ENCODE results near the gene NLGN3.
A peak's percentile ranks its signal among the peaks of the same experiment; 100 is the strongest.

The NLGN3 gene

GRCh38 chrX:71144651-71145050 lies at the start of gene NLGN3:
Gene NLGN3, plus strand, starts transcription at chrX:71144841. Its CDS starts 2,909 bp downstream, at chrX:71147750.
- peak; percentile 14 for DNase-seq

- no peak for DNase-seq
Observed at GRCh38 chrX:71095033-71095432, 49.6 kb upstream of the NLGN3 start.

- peak; percentile 95 for DNase-seq
Observed at GRCh38 chrX:71095555-71095980, 49.1 kb upstream of the NLGN3 start, which contains the start of gene FOXO4. Gene FOXO4, plus strand, starts transcription at chrX:71095851. Its CDS starts 678 bp downstream, at chrX:71096529.

- no peak for DNase-seq
Observed at GRCh38 chrX:71095981-71096759, 48.5 kb upstream of the NLGN3 start.

DNA sequence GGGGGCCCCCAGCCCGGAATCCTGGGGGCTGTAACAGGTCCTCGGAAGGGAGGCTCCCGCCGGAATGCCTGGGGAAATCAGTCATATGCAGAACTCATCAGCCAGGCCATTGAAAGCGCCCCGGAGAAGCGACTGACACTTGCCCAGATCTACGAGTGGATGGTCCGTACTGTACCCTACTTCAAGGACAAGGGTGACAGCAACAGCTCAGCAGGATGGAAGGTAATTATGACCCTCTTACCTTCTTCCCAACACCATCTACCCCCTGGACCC lies 47.9 kb upstream of the NLGN3 start:
- no peak for DNase-seq

- DNase-seq: no peak
Observed at GRCh38 chrX:71098302-71098701, 46.3 kb upstream of the NLGN3 start.

DNA sequence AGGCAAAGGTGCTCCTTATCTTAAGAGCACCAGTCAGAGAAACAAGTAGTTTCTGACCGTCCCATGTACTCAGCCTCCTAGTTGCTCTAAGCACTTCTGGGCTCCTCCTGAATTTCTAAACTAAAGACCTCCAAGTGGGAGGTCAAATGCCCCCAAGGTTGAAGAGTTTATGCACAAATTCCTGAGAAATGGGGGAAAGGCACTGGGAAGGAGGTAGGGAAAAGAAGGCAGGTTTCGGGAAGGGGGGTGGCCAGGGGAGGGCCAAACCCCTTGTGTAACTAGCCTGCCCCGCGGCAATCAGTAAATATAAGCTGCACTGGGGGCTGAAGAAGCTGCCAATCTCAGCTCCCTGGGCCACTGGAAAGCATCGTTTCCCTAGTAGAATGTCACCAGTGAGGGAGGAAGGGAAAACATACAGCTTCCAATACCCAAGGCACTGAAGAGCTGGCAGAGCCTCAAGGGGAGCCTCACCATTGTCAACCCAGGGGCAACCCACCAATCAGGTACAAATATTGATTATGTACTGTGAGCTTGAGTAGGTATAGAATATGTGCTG lies 45.6 kb upstream of the NLGN3 start:
- no peak for DNase-seq

DNA sequence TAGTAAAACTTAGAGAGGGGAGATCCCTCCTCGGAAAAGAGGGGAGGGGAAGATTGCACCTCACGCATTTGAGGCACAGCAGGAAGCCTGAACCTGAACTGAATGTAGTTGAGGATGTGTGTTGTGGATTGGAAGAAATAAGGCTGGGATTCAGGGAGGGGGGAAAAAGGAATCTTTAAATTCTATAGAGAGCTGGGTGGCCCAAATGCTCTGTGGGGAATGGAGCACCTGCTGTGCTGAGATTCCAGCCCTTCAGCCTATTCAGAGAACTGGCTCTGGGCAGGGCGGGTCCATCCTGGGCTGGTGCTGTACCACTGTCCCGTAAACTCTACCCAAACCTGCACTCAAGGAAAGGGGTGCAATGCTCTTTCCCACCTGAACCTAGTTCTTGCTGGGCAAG lies 44.9 kb upstream of the NLGN3 start:
- DNase-seq: no peak

- no peak for DNase-seq
Observed at GRCh38 chrX:71100581-71101505, 43.8 kb upstream of the NLGN3 start.

DNA sequence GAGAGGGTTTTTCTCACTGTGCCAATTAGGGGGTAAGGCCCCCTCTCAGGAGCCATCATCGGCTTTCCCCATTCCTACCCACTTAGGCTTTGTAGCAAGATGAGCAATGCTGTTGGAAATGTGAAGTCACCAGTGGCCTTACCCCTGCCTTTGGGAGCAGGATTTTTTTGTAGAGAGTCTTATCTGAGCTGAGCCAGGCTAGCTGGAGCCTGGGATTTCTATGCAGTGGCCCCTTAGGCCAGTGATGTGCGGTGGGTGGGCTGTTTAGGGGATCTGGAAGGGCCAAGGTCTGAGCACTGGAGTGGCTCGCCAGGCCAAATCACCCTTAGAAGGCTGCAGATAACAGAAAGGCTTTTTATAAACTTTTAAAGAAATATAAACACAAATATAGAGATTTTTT lies 42.3 kb upstream of the NLGN3 start:
- no peak for DNase-seq

DNA sequence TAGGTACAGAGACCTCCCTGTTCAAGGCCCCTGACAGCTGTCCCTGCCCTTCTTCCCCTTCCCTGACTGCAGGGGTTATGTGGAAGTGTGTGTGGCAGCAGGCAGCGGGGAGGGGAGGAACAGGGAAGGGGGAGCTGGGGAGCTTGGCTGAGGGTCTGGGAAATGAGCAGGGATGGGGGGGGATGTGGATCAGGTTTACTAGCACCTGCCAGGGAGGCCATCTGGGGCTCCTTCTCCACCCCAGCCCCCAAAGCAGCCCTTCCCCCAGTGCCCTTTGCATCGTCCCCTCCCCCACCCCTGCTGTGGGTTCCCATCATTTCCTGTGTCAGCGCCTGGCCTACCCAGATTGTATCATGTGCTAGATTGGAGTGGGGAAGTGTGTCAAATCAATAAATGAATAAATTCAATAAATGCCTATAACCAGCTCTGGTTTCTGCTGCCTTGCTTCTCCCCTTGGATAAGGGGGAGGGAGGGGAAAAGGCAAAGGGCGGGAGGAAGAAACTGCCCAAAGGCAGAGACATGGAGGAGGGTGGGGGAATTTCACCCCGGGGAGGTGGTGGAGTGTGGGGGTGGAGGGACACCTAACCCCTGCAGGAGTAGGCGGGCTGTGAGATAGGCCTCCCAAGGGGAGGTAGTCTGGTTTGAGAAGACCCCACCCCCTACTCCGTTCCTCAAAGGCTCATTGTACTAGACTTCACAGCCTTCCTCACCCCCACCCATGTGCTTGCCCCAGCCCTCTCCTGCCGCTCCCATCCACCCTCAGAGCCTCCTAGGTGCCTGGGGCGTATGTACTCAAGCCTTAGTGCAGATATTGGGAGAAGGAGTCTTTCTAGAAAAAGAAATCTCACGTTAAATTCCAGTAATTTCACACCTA lies 41.3 kb upstream of the NLGN3 start:
- DNase-seq: no peak

- DNase-seq: no peak
Observed at GRCh38 chrX:71105628-71106027, 39.0 kb upstream of the NLGN3 start.

GRCh38 chrX:71106427-71106826 lies 38.2 kb upstream of the NLGN3 start, which contains the start of gene CXorf65:
Gene CXorf65, minus strand, starts transcription at chrX:71106740. Its CDS starts 184 bp downstream, at chrX:71106556.
- no peak for DNase-seq

- no peak for DNase-seq
Observed at GRCh38 chrX:71107245-71107644, 37.4 kb upstream of the NLGN3 start.

DNA sequence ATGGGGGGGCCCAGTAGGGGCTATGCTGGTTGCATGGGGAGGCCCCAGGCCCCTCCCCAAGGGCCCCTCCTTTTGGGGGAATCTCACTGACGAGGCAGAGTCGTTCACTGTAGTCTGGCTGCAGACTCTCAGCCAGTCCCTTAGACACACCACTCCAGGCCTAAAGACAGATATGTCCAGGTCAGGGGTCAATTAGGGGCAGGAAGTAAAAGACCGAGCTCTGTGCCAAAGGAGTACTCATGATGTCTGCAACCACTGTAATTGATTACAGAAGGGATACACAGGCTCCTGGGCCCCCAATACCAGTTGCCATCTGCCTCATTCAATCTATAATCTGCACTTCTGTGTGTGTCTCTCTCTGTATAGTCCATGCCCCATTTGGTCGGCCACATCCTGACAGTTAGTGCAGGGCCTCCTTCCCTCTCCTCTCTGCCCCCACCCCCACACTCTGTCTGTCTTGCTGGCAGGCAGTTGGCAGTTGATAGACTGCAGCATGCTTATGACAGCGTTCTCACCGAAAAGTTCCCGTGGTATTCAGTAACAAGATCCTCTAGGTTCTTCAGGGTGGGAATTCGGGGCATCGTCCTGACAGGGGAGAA lies 36.8 kb upstream of the NLGN3 start:
- no peak for DNase-seq

DNA sequence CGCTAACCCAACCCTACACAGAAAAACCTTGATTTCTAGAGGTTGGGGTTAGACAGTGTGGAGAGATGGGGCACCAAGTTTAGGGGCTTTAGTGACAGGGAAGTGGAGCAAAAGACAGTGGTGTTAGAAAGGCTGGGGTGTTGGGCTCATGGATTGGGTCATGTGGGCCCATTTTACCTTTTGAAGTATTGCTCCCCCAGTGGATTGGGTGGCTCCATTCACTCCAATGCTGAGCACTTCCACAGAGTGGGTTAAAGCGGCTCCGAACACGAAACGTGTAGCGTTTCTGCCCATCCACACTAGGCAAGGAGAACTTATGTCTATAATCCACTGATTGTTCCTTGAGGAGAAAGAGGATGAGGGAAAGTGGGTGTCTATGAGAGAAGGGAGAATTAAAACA lies 35.6 kb upstream of the NLGN3 start:
- no peak for DNase-seq

DNA sequence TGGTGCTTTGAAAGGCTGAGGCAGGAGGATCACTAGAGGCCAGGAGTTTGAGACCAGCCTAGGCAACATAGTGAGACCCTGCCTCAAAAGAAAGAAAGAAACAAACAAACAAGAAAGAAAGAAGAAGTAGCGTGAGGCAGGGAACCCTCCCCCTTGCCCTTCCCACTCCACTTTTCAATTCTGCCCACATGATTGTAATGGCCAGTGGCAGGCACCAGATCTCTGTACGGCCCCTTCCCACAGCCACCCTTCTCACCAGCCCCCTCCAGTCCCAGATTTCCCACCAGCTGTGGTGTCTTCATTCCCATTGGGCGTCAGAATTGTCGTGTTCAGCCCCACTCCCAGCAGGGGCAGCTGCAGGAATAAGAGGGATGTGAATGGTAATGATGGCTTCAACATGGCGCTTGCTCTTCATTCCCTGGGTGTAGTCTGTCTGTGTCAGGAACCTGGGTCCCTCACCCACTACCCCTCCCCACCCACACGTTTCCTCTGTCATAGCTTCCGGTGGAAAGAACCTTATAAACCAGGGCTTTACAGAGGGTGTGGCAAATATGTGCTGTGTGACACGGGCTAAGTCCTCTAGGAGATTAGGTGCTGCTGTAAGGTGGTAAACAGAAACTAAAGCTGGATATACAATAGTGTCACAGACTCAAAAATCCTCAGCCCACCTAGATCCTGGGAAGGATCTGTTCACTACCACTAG lies 33.3 kb upstream of the NLGN3 start, which contains the start of gene IL2RG:
Gene IL2RG, minus strand, starts transcription at position 437 of the 703 bp plus-strand sequence. Its CDS starts 38 bp downstream, at position 399.
- no peak for DNase-seq

- DNase-seq: no peak
Observed at GRCh38 chrX:71111921-71112431, 32.7 kb upstream of the NLGN3 start.

GRCh38 chrX:71117358-71117757 lies 27.3 kb upstream of the NLGN3 start:
- no peak for DNase-seq

DNA sequence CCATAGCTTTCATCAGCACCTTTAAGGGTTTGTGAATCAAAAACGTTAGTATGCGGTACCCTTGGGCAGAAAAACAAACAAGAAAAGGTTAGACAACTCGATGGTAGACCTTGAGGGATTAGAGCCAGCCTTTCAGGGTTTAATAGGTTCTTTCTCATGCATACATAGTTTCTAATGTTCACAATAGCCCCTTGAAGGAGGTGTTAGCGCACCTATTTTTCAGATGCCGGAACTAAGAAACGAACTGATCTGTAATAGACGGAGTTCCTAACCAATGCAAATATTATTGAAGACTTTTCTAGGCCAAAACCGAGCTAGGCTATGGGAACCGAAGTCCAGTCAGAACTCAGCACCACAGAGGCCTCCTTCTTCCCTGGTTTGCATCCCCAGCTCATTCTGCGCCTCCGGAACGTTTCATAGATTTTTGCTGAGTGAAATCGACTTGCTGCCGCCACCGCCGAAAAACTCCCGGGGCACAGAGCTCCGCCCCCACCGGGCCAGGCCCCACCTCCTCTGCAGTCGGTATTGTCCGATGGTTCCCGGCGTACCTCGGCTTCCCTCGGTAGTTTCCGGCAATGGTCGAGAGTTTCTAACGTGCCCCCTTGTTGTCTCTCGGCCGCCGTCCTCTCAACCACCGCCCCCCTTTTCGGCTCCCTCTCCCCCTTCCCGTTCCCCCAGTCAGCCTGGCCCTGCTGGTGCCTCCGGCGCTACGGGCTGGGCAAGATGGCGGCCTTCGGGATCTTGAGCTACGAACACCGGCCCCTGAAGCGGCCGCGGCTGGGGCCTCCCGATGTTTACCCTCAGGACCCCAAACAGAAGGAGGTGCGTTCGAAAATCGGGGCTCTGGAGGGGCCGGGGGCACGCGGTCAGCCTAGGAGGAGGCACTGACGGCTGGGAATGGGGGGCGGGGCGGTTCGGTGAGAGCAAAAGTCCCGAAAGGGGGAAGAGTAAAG lies 26.3 kb upstream of the NLGN3 start, which contains the start of gene MED12:
Gene MED12, plus strand, starts transcription at position 565 of the 953 bp plus-strand sequence. Its CDS starts 159 bp downstream, at position 724.
- peak; percentile 91 for DNase-seq

All from NCI-H2227 treated with DMSO at 0.1 percent for 48 hours (cell line).